HepG2 (cell line): ENCODE measurements around the gene ABCC3. TPM values are rescaled to one million over a fixed set of nuclear protein-coding genes. Genes with fewer than 3 reads are reported as not detected.

Experiments
- ATAC-seq: fragments of 200-7000 bp; cut with Tn5 transposase; 3 replicates; pipeline ENCODE4 v1.9.1; 2020; ENCODE audit warnings: mild to moderate bottlenecking, moderate library complexity
- BruUV-seq: library from RNA; stranded (reverse); fragments of 400-500 nt; replicated peaks from 2 replicates; lab custom pipeline; 2021; lab: Mats Ljungman, UMichigan
- CTCF ChIA-PET: fragments of 300-600 bp; formaldehyde crosslinking; extraction: SDS; loops from one replicate; lab custom pipeline; 2021; ENCODE audit warnings: low total read pairs, inconsistent platforms, low intra/inter-chr PET ratio; lab: Yijun Ruan, JAX
- POLR2A ChIA-PET: fragments of 350-600 bp; sonication (Branson Sonifier 250); formaldehyde crosslinking; loops from one replicate; lab custom pipeline; 2020; ENCODE audit warnings: antibody characterized with exemption, inconsistent platforms; lab: Yijun Ruan, JAX
- DNase-seq: peaks from one replicate; pipeline ENCODE4 v3.0.0-alpha.2; 2015; ENCODE audit warnings: low spot score
- FAIRE-seq: peaks from 3 replicates; lab custom pipeline; 2011; peaks lifted over from hg19 to GRCh38; lab: Jason Lieb, UNC
- H2AFZ ChIP-seq: one replicate; pipeline ENCODE4 v1.6.1; 2011; ENCODE audit warnings: low read length, inconsistent platforms
- H3K27ac ChIP-seq: fragments of 300-600 bp; 3 replicates; pipeline ENCODE4 v1.8.0; 2011; ENCODE audit warnings: mixed run types, mild to moderate bottlenecking, mixed read lengths, low read length, inconsistent platforms; ENCODE audit not compliant: insufficient read depth; ENCODE audit errors: extremely low read length
- H3K27me3 ChIP-seq, 2 experiments: fragments of 200-600 bp in 1 of 2; 2 replicates in 1 of 2; 3 replicates in 1 of 2; pipeline versions ENCODE4 v1.6.0 to v1.8.0; 2011; ENCODE audit warnings: low read length in 2 of 2, mild to moderate bottlenecking in 2 of 2, moderate library complexity in 2 of 2, inconsistent platforms in 1 of 2; ENCODE audit not compliant: insufficient read depth in 2 of 2, control insufficient read depth in 1 of 2
- H3K36me3 ChIP-seq, 2 experiments: fragments of 200-600 bp in 1 of 2; replicated peaks in 1 of 2; 2 replicates in 1 of 2; 3 replicates in 1 of 2; pipeline versions ENCODE4 v1.5.1 to v1.8.0; 2011; ENCODE audit warnings: low read length in 2 of 2, inconsistent platforms in 1 of 2; ENCODE audit not compliant: insufficient read depth in 2 of 2, control insufficient read depth in 1 of 2
- H3K4me1 ChIP-seq: 2 replicates; pipeline ENCODE4 v1.5.1; 2012; ENCODE audit warnings: low read length, inconsistent platforms; ENCODE audit not compliant: insufficient read depth
- H3K4me2 ChIP-seq: 2 replicates; pipeline ENCODE4 v1.6.0; 2011; ENCODE audit warnings: low read depth, low read length, inconsistent platforms
- H3K4me3 ChIP-seq, 3 experiments: fragments of 200-600 bp in 1 of 3; sonication (generic), shearing (Covaris generic) in 1 of 3; replicated peaks in 1 of 3; 2 replicates each; pipeline ENCODE4 v1.5.1; 2011 to 2016; ENCODE audit warnings: low read length in 3 of 3, inconsistent platforms in 2 of 3, low read depth in 2 of 3, mild to moderate bottlenecking in 2 of 3, control low read depth in 1 of 3, mixed read lengths in 1 of 3; ENCODE audit not compliant: insufficient read depth in 1 of 3
- H3K79me2 ChIP-seq: one replicate; pipeline ENCODE4 v1.6.1; 2011; ENCODE audit warnings: low read length, inconsistent platforms; ENCODE audit not compliant: insufficient read depth
- H3K9ac ChIP-seq: 2 replicates; pipeline ENCODE4 v1.6.0; 2011; ENCODE audit warnings: mild to moderate bottlenecking, low read depth, low read length, inconsistent platforms; ENCODE audit not compliant: insufficient read depth
- H3K9me3 ChIP-seq: 2 replicates; pipeline ENCODE4 v1.5.1; 2012; ENCODE audit warnings: mild to moderate bottlenecking, low read length
- H4K20me1 ChIP-seq: 2 replicates; pipeline ENCODE4 v1.6.0; 2011; ENCODE audit warnings: inconsistent platforms, mild to moderate bottlenecking, low read length, moderate library complexity; ENCODE audit not compliant: insufficient read depth
- ASH2L ChIP-seq: fragments of 300-600, 200-600 bp; sonication (generic); IDR thresholded peaks from 2 replicates; pipeline ENCODE4 v1.7.0; 2017; ENCODE audit warnings: low read depth, mild to moderate bottlenecking, moderate library complexity, mixed read lengths, low read length; ENCODE audit not compliant: insufficient read length
- CEBPB ChIP-seq: IDR thresholded peaks from 2 replicates; pipeline ENCODE4 v1.6.1; 2011; ENCODE audit warnings: low read depth, low read length, improper control_type of control experiment, borderline replicate concordance
- DR1 ChIP-seq: sonication (generic); formaldehyde crosslinking; IDR thresholded peaks from 2 replicates; pipeline ENCODE4 v1.8.0; 2021; ENCODE audit warnings: mild to moderate bottlenecking, missing genetic modification reagents, inconsistent platforms
- FOXA1 ChIP-seq, 2 experiments: fragments of 450-650 bp in 1 of 2; sonication (generic) in 1 of 2; formaldehyde crosslinking in 1 of 2; IDR thresholded peaks; 2 replicates each; pipeline versions ENCODE4 v1.4.0 to v1.6.1; 2016 to 2020; ENCODE audit warnings: missing genetic modification reagents in 1 of 2
- FOXA3 ChIP-seq: IDR thresholded peaks from 2 replicates; pipeline ENCODE4 v1.6.1; 2016; ENCODE audit warnings: missing genetic modification reagents, missing compliant biosample characterization
- GATAD2A ChIP-seq: IDR thresholded peaks from 2 replicates; pipeline ENCODE4 v1.6.1; 2016
- KDM1A ChIP-seq: IDR thresholded peaks from 2 replicates; pipeline ENCODE4 v1.6.1; 2016; ENCODE audit warnings: missing compliant biosample characterization
- MED1 ChIP-seq: sonication (generic); formaldehyde crosslinking; IDR thresholded peaks from 2 replicates; pipeline ENCODE4 v1.4.0; 2020; ENCODE audit warnings: missing genetic modification reagents
- NONO ChIP-seq, 2 experiments: fragments of 450-650 bp in 1 of 2; sonication (generic) in 1 of 2; formaldehyde crosslinking in 1 of 2; IDR thresholded peaks in 1 of 2; conservative IDR thresholded peaks in 1 of 2; 2 replicates each; pipeline versions ENCODE4 v1.6.1 to v1.8.0; 2017 to 2022; ENCODE audit warnings: mild to moderate bottlenecking in 1 of 2, missing genetic modification reagents in 1 of 2, moderate library complexity in 1 of 2
- ONECUT2 ChIP-seq: sonication (generic); formaldehyde crosslinking; IDR thresholded peaks from 2 replicates; pipeline ENCODE4 v1.4.0; 2020; ENCODE audit warnings: missing genetic modification reagents
- PPARG ChIP-seq: conservative IDR thresholded peaks from 2 replicates; pipeline ENCODE4 v1.6.1; 2016; ENCODE audit warnings: missing biosample characterization, missing genetic modification reagents
- RAD51 ChIP-seq: fragments of 450-650 bp; IDR thresholded peaks from 2 replicates; pipeline ENCODE4 v1.6.1; 2016; ENCODE audit warnings: borderline replicate concordance
- RBAK ChIP-seq: sonication (generic); formaldehyde crosslinking; IDR thresholded peaks from 2 replicates; pipeline ENCODE4 v1.5.1; 2020; ENCODE audit warnings: mild to moderate bottlenecking, missing genetic modification reagents
- RFX3 ChIP-seq: IDR thresholded peaks from 2 replicates; pipeline ENCODE4 v1.6.1; 2016; ENCODE audit warnings: missing biosample characterization, missing genetic modification reagents
- TAF1 ChIP-seq: sonication (generic); formaldehyde crosslinking; IDR thresholded peaks from 2 replicates; pipeline ENCODE4 v1.4.0; 2020; ENCODE audit warnings: missing genetic modification reagents
- TOE1 ChIP-seq: sonication (generic); formaldehyde crosslinking; IDR thresholded peaks from 2 replicates; pipeline ENCODE4 v1.4.0; 2020; ENCODE audit warnings: mild to moderate bottlenecking, missing genetic modification reagents
- ZEB1 ChIP-seq: IDR thresholded peaks from 2 replicates; pipeline ENCODE4 v1.6.1; 2012; ENCODE audit warnings: mild to moderate bottlenecking, low read depth, inconsistent platforms; ENCODE audit not compliant: insufficient replicate concordance
- ZNF263 ChIP-seq: sonication (generic); formaldehyde crosslinking; IDR thresholded peaks from 2 replicates; pipeline ENCODE4 v1.4.0; 2020; ENCODE audit warnings: missing genetic modification reagents
- ZNF350 ChIP-seq: sonication (generic); formaldehyde crosslinking; IDR thresholded peaks from 2 replicates; pipeline ENCODE4 v1.4.0; 2020; ENCODE audit warnings: mild to moderate bottlenecking, low read depth, missing genetic modification reagents, borderline replicate concordance
- WGBS: methylation state at CpG from one replicate; pipeline ENCODE4 v1.1.6; 2017; ENCODE audit warnings: low lambda C conversion rate; 5-methylcytosine and 5-hydroxymethylcytosine counted together
- in situ Hi-C: cut with HindIII; loops from 2 replicates; pipeline ENCODE4 v1.10.0; 2017; ENCODE audit warnings: low pct_unique_long_range_greater_than_20kb; ENCODE audit not compliant: extremely low pct_ligation_motif_present
- intact Hi-C: fragments of 100-400 bp; cut with micrococcal nuclease; formaldehyde crosslinking; loops from one replicate; pipeline ENCODE4 v1.10.0; 2022; ENCODE audit not compliant: unreplicated experiment
- polyA plus RNA-seq, 8 experiments: library from polyadenylated mRNA; depleted of rRNA in 3 of 8; stranded (reverse) in 7 of 8; unstranded in 1 of 8; fragments of >200 nt; fragmentation: Illumina TruSeq in 4 of 8; extraction: Trizol in 4 of 8; gene quantifications; 2 replicates each; pipeline versions ENCODE4 v1.2.1 to v1.2.3, GENCODE V29; 2011 to 2016; ENCODE audit warnings: low read depth in 4 of 8, missing spikeins in 1 of 8, mixed read lengths in 1 of 8; ENCODE audit not compliant: insufficient read depth in 1 of 8
- total RNA-seq, 5 experiments: library from RNA; depleted of rRNA; stranded (reverse); fragments of >200 nt; fragmentation: Illumina TruSeq; extraction: Trizol; gene quantifications; 2 replicates each; pipeline ENCODE4 v1.2.3, GENCODE V29; 2016; ENCODE audit warnings: low read depth in 1 of 5
- TF ChIP-seq, protein P1 (sequence below): sonication (generic); formaldehyde crosslinking; IDR thresholded peaks from 2 replicates; pipeline ENCODE4 v1.4.0; 2020; ENCODE audit warnings: missing genetic modification reagents
- TF ChIP-seq, protein P2 (sequence below): sonication (generic); formaldehyde crosslinking; IDR thresholded peaks from 2 replicates; pipeline ENCODE4 v1.4.0; 2020; ENCODE audit warnings: missing genetic modification reagents
- TF ChIP-seq, protein P3 (sequence below): IDR thresholded peaks from 2 replicates; pipeline ENCODE4 v1.6.1; 2016

Gene ABCC3
- total and polyA plus RNA-seq, 2 of the 13 experiments (the other 11 are each of a cell fraction or from before 2014, with no cell fraction given), result 25.2 to 50.7 TPM

DNA sequence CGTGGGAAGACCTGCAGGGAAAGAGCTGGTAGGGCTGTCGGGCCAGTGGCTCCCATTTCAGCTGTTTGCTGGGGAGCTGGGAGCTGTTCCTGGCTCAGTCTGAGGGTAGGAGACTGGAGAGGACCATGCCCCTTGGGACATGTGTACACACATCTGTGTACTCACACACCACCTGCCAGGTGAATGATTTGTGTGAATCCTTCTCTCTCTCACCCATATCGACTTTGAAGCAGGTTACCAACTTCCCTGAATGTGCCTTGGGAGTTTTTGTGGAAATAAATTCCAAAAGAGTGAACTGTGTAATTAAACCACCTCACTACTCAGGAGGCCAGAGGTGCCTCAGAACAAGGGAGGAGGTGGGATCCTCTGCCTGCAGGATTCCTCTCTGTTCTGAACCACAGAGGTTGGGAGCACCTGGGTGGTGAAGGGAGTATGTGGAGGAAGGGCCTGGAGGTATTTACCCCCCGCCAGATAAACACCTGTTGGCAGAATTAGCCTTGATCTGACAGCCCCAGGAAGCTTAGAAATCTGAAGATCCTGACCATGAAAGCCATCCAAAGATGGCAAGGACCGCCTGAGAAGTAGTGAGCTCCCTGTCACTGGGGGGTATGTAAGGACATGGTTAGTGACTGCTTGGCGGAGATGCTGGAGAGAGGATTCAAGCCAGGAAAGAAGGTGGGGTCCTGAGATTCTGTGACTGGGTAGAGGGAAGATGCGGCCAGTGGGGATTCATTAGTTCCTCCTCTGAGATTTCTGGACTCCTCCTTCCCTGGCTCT lies 3.3 kb downstream of the ABCC3 start:
- 67% methylated on average over 7 of the region's 7 CpGs for WGBS
- ATAC-seq (no peak), FAIRE-seq (no peak), DNase-seq (no peak)
- peak overlapping the region; percentile 73 for H3K27ac ChIP-seq
- no peaks in the 10 kb centered on the region for H4K20me1 ChIP-seq
- H2AFZ ChIP-seq, result no peak overlapping the region
- H3K4me1 ChIP-seq, result peaks cover 96% of the 10 kb centered on the region
- H3K27me3 ChIP-seq, result peaks cover 0 to 14% of the 10 kb centered on the region in 2 experiments; a peak in 2 of 5 replicates
- H3K9me3 ChIP-seq, result no peaks in the 10 kb centered on the region
- POLR2A ChIA-PET, result interaction anchor here (1.2 to 19.8 kb wide), 13 partner anchors 11 to 228 kb away, joined by 3 to 839 read pairs (median 5); partner anchors contain the start of genes ANKRD40, LUC7L3 and TOB1
- H3K36me3 ChIP-seq, result 0 out of 5 replicates have a peak, but pooled peaks cover 0 to 4% of the 10 kb centered on the region in 2 experiments
- no peak overlapping the region for H3K4me3 ChIP-seq
- H3K9ac ChIP-seq, result peak overlapping the region; percentile 19; the same call in 1 of the 2 replicates
- H3K4me2 ChIP-seq, result peak overlapping the region; percentile 65
- intact Hi-C loops, result no loop called here
- in situ Hi-C loops, result no loop called here
- BruUV-seq, result no TSS peak
- CTCF ChIA-PET, result no interaction called here
- peaks cover 9% of the 10 kb centered on the region for H3K79me2 ChIP-seq
- no peak for TF ChIP-seq RFX3 (CRISPR knock-in tag)
- TF ChIP-seq MED1, result peak; percentile 31; the same call in 1 of the 2 replicates
- TF ChIP-seq RAD51, result no peak
- TF ChIP-seq FOXA1 (IDR thresholded peaks at IDR 0.05), result no peak
- TF ChIP-seq FOXA1 (CRISPR knock-in tag; IDR thresholded peaks at IDR 0.05), result peak; percentile 77
- TF ChIP-seq RBAK (CRISPR knock-in tag), result peak; percentile 75; the same call in 1 of the 2 replicates
- TF ChIP-seq TOE1, result no peak
- no peak for TF ChIP-seq DR1
- no peak for TF ChIP-seq TAF1 (CRISPR knock-in tag)
- TF ChIP-seq, protein P1, sequence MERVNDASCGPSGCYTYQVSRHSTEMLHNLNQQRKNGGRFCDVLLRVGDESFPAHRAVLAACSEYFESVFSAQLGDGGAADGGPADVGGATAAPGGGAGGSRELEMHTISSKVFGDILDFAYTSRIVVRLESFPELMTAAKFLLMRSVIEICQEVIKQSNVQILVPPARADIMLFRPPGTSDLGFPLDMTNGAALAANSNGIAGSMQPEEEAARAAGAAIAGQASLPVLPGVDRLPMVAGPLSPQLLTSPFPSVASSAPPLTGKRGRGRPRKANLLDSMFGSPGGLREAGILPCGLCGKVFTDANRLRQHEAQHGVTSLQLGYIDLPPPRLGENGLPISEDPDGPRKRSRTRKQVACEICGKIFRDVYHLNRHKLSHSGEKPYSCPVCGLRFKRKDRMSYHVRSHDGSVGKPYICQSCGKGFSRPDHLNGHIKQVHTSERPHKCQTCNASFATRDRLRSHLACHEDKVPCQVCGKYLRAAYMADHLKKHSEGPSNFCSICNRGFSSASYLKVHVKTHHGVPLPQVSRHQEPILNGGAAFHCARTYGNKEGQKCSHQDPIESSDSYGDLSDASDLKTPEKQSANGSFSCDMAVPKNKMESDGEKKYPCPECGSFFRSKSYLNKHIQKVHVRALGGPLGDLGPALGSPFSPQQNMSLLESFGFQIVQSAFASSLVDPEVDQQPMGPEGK (CRISPR knock-in tag), result peak; percentile 30; the same call in 1 of the 2 replicates
- TF ChIP-seq, protein P2, sequence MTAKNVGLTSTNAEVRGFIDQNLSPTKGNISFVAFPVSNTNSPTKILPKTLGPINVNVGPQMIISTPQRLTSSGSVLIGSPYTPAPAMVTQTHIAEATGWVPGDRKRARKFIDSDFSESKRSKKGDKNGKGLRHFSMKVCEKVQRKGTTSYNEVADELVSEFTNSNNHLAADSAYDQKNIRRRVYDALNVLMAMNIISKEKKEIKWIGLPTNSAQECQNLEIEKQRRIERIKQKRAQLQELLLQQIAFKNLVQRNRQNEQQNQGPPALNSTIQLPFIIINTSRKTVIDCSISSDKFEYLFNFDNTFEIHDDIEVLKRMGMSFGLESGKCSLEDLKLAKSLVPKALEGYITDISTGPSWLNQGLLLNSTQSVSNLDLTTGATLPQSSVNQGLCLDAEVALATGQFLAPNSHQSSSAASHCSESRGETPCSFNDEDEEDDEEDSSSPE, result no peak
- TF ChIP-seq KDM1A, result 0 out of 2 replicates have a peak, but pooled peaks have one; percentile 60
- TF ChIP-seq GATAD2A (CRISPR knock-in tag), result 0 out of 2 replicates have a peak, but pooled peaks have one; percentile 32
- TF ChIP-seq CEBPB, result no peak
- no peak for TF ChIP-seq NONO (IDR thresholded peaks at IDR 0.05)
- 0 out of 2 replicates have a peak, but pooled peaks have one; percentile 28 for TF ChIP-seq NONO (CRISPR knock-in tag; conservative IDR thresholded peaks at IDR 0.05)
- no peak for TF ChIP-seq PPARG (CRISPR knock-in tag)
- TF ChIP-seq ZNF263 (CRISPR knock-in tag), result peak; percentile 67; the same call in 1 of the 2 replicates
- no peak for TF ChIP-seq ONECUT2 (CRISPR knock-in tag)
- peak; percentile 54 for TF ChIP-seq ZEB1
- TF ChIP-seq, protein P3, sequence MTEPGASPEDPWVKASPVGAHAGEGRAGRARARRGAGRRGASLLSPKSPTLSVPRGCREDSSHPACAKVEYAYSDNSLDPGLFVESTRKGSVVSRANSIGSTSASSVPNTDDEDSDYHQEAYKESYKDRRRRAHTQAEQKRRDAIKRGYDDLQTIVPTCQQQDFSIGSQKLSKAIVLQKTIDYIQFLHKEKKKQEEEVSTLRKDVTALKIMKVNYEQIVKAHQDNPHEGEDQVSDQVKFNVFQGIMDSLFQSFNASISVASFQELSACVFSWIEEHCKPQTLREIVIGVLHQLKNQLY, result 0 out of 2 replicates have a peak, but pooled peaks have one; percentile 24
- no peak for TF ChIP-seq ZNF350 (CRISPR knock-in tag)
- TF ChIP-seq FOXA3 (CRISPR knock-in tag), result peak; percentile 64
- TF ChIP-seq ASH2L, result no peak
